DMS114 treated with DMSO at 0.1 percent for 48 hours (cell line): ENCODE results near the gene TESK2.
"Not testable (repeated sequence)": the region's sequence is repeated elsewhere in the genome, so short reads cannot be mapped to it uniquely, and the experiment has no call there.

Experiments
- DNase-seq: peaks from one replicate; lab custom pipeline; 2025; ENCODE audit not compliant: unreplicated experiment; lab: John Stamatoyannopoulos, UW

TESK2 gene

GRCh38 chr1:45414746-45415145, 76.2 kb downstream of the TESK2 start:
- no peak for DNase-seq

- DNase-seq = no peak
These were observed 78.1 kb downstream of the TESK2 start for GRCh38 chr1:45412899-45413298.

GRCh38 chr1:45411510-45411899, 79.5 kb downstream of the TESK2 start:
- no peak for DNase-seq

- DNase-seq = no peak
These were observed 80.0 kb downstream of the TESK2 start for GRCh38 chr1:45410850-45411509.

- DNase-seq = no peak
These were observed 81.7 kb downstream of the TESK2 start for GRCh38 chr1:45409276-45409675.

- no peak for DNase-seq
These were observed 83.2 kb downstream of the TESK2 start for GRCh38 chr1:45407629-45408287.

- DNase-seq = no peak
These were observed 85.3 kb downstream of the TESK2 start for GRCh38 chr1:45405636-45406035.

GRCh38 chr1:45403718-45404117, 87.2 kb downstream of the TESK2 start:
- DNase-seq = no peak

- DNase-seq = no peak
These were observed 87.7 kb downstream of the TESK2 start for GRCh38 chr1:45403298-45403697.

- no peak for DNase-seq
These were observed 89.4 kb downstream of the TESK2 start for GRCh38 chr1:45401524-45401923.

GRCh38 chr1:45400049-45400448, 90.9 kb downstream of the TESK2 start:
- no peak for DNase-seq

- DNase-seq = no peak
These were observed 93.7 kb downstream of the TESK2 start for GRCh38 chr1:45397285-45397684.

GRCh38 chr1:45395582-45395981, 95.4 kb downstream of the TESK2 start:
- no peak for DNase-seq

- DNase-seq = no peak
These were observed 95.9 kb downstream of the TESK2 start for GRCh38 chr1:45395051-45395450.

- no peak for DNase-seq
These were observed 96.6 kb downstream of the TESK2 start for GRCh38 chr1:45394342-45394741.

GRCh38 chr1:45393718-45394302, 97.2 kb downstream of the TESK2 start:
- no peak for DNase-seq

GRCh38 chr1:45386219-45386618, 104.7 kb downstream of the TESK2 start:
- no peak for DNase-seq

GRCh38 chr1:45385302-45385701, 105.7 kb downstream of the TESK2 start:
- DNase-seq = no peak

GRCh38 chr1:45384213-45384612, 106.8 kb downstream of the TESK2 start:
- DNase-seq = not testable (repeated sequence)

- DNase-seq = no peak
These were observed 107.8 kb downstream of the TESK2 start for GRCh38 chr1:45383191-45383590.

GRCh38 chr1:45381243-45381642, 109.7 kb downstream of the TESK2 start:
- no peak for DNase-seq

GRCh38 chr1:45380730-45381129, 110.2 kb downstream of the TESK2 start:
- no peak for DNase-seq

GRCh38 chr1:45380125-45380524, 110.8 kb downstream of the TESK2 start:
- no peak for DNase-seq
